NCI-H1092 (cell line): Measurements from ENCODE around the gene NR3C2.

Source experiments
- DNase-seq: peaks from one replicate; lab custom pipeline; 2025; lab: John Stamatoyannopoulos, UW

The NR3C2 gene

DNA sequence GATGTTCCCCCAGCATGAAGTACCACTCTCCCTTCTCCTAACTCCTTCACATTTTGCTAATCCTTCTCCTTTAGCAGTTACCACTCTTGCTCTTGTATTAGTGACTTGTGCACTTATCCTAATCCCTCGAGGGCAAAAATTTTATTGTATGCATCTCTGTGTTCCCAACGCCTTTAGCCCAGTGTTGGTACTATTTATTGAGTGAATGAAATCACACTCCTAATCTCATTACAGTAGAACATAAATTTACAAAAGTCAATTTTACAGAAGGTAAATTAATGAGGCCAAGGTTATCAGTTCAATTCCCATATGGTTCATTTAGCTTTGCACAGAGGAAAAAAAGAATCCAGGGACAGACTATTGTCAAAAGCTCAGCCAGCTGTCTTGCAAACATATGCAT is 178.4 kb downstream of the NR3C2 start:
- no peak for DNase-seq

DNA sequence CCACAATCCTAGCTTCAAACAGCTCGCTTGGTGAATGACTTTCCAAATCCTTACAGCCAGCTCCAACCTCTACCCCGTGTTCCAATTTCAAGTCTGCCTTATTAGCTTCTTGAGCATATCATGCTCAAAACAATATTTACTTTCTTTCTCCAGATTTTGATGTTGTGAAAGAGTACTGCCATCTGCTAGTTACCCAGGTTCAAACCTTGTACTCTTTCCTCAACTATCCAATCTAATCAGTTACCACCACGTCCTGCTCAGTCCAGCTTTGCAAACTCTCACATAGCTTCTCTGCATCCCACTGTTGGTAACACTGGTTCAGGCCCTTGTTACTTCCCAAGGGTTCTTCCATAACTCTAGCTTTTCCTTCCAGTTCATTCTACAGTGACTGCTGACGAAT is 179.1 kb downstream of the NR3C2 start:
- no peak for DNase-seq

DNA sequence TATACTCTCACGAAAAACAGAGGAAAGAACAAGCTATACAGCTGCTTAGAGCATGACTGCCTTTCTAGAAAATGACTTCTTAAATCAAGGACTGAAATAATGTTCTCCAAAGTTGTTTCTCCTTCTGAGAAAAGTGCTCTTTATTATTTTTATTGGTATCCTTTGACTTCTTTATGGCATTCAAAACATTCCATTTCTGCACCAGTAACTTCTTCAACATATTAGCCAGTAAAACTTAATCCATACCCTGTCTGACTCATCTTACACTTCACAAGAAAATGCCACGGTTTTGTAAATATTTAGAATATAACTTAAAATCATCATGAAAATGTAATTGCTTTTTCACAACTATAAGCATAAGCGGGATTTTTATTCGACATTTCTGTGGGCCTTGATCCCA is 180.4 kb downstream of the NR3C2 start:
- DNase-seq: no peak

DNA sequence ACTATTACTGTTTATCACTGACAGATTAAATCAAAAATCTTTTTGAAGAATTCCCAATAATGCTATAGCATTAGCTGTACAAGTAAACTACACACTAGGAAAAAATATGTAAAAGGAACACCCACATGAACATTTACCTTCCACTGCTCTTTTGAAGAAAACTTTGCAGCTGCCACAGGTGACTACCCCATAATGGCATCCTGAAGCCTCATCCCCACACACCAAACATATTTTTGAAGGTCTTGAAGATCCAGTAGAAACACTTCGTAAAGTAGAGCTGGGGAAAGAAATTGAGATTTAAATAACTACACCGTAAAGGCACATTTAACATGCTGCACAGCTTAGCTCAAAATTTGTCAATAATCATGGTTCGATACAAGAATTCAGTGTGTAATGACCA is 182.4 kb downstream of the NR3C2 start:
- DNase-seq: no peak

DNA sequence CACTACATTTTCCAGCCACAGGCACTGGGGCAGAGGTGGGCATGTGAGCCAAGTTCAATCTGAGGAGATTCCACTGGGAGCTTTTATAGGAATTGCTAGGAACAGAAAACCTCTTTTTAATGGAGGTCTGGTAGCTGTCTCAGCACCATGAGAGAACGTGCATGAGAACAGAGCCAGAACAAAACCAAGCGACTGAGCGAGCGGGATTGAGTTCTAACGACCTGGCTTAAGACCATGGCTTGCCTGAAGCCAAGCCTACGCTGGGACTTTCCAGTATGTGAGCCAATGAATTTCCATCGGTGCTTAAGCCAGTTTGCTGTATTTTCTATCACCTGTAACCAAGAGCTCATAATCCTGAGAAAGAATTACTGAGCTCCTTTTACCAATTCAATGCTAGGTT is 183.7 kb downstream of the NR3C2 start:
- no peak for DNase-seq

DNA sequence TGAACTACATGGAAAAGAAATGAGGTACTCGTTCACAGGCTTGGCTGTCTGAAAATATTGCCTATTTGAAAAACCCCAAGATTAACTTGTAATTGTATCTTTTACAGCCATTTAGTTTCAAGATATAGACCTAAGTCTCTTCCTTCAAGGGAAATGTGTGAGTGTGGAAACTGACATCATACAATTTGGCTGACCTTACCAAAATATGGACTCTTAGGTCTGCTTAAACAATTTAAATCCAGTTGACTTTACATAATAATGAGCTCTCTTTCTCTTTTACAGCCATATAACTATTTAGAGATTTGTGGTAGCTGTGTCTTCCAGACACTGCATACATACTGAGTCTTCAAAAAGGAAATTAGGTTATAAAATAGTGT is 186.9 kb downstream of the NR3C2 start:
- no peak for DNase-seq

DNA sequence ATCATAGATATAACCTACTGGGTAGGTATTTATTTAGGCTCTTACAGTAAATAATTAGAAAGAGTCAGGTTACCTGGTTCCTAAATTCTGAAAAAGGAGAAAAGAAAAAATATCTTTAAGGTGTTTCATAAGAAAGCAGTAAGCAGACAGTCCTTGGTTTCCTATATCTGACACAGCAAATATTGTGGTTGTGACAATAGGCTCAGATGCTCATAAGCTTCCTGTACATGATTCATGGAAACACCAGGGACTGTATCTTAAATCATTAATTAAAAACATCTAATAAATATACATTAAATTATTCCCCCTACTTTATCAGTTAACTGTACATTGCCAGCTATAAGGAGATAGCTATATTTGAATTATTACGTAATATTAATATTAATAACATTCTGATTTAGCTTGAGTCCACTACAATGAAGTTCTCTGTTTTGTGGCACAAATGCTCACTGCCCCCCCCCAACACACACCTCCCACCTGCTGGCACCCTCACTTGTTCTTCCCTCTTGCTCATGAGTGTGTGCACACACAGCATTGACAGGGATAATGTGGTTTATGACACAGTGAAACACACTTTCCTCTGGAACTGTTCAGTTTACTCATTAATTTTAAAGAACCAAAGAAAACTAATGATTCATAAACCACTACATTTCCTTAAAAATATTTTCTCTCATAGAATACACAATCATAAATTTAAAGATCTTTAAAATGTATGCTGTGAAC is 187.4 kb downstream of the NR3C2 start:
- DNase-seq: no peak

DNA sequence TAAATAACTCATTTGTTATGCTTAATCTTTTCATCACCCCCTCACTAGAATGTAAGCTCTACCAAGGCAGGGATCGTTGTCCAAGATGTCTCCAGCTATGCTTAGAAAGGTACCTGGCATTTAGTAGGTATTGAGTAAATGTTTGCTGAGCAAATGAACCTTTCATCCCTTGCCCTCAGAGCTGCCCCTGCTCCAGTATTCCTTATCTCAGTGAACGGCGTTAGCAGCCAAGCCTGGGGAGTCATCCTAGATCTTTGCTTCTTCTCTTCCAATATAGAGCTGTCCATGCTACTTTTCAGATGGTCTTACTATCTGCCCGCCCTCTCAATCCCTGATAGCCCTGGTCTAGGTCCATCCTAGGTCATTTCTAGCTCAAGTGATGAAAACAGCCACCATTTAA is 188.4 kb downstream of the NR3C2 start:
- DNase-seq: no peak

DNA sequence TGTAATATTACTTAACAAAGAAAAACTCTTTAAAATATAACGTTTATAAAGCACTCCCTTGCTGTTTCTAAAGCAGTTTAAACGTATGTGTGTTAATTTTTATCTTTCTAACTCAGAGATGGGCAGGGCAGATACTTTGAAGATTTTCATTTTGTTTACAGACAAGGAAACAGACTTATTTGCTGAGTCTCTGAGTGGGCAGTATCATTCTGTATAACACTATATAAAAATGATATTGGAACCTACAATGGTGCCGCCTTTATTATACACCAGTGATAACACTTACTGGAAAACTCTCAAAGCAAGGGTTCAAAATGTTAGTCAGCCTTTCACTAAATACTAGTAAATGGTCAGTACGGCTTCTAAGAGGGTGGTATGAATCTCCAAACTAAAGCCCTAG is 193.4 kb downstream of the NR3C2 start:
- no peak for DNase-seq

DNA sequence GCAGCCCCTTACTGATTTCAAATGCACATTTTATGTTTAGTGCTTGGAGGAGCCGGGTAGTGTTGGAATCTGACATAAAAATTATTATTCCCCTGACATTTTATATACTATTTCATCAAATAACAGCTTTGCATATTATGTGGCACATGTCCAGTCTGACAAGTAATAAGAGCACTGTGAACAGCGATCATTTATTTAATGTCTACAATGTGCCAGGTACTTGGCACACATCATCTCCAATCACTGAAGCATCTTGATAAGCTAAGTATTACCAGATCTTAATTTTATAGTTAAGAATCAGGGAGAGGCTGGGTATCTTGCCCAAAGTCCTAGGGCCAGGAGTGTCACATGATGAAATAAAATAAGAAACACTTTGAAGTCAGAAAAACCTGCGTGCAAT is 197.2 kb downstream of the NR3C2 start:
- no peak for DNase-seq

DNA sequence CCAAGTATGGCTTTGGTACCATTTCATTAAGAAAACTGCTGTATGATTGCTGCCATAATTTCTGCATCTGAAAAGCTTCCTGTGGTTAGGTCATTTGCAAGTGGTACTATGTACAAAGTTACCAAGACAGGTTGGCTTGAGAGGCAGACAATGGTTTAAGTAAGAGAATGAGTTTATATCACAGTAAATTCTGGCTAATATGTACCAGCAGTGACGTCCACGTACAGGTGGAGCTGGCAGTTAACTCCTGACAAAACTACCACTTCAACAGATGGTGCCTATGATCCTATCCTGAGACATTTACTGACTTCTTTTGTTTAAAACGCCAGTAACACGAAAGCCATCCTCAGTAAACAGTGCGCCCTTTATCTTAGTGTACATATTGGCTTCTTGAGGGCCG is 198.4 kb downstream of the NR3C2 start:
- DNase-seq: no peak

DNA sequence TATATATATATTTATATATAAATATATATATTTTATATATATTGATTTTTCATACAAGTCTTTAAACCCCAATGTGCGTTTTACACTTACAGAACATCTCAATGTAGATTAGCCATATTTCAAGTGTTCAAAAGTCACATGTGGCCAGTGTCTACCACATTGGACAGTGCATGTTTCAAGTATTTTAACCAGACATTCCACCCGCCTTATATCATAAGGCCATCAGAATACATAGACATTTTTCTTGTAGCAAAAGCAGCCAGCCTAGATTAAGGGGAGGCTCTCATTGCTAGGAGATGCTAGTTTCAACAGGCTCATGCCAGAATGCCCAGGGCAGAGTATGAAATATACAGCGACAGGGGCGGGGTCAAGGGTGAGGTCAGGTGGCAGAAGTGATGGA is 202.0 kb downstream of the NR3C2 start:
- no peak for DNase-seq

DNA sequence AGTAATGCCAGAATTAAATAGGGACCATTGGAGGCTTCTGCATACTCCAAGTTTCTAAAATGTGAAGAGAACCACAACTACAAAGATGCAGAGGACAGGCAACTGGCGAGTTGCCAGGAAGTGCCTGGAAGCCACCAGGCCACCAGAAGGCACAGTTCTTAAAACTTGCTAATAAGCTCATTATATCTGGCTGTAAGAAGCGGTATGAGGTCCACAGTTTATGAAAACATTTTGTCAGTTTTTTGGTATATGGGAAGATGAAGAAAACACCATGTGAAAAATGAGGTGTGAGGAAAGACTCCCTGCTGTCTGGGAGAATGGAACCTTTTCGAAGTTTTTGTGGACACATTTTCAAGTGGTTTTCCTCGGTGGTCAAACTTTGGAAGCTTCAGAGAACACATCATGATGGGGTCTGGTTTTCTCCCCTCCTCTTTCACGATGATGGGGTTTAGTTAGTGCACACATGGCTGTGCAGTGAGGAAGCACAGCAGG is 202.7 kb downstream of the NR3C2 start:
- DNase-seq: no peak

DNA sequence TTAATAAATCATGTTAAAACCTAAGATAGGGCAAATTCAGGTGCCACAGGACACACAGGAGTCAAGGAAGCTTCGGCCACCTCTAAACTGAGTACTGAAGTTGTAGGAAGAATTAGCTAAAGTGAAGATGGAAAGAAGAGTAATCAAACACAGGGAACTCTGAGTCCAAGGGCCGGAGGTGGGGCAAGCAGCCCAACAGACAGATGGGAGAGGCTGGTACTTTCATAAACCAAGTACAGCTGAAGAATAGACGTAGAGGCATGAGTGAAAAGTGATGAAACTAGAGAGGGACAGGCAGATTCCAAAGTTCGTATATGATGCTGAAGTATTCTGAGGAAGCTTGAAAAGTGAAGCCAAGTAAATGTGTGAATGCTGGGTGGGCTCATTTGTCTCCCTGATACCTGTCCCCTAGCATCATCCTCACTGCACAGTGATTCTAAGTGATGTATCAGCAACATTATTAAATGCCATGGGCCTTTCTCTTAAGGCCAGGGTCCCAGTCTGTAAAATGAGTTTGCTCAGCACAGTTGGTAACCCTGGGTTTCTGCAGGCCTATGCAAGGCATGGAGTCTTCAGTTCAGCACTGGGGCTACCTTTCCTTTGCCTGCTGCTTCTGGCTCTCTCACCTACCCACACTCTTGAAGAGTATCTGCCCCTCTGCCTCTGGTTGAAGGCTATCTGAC is 203.3 kb downstream of the NR3C2 start:
- no peak for DNase-seq

DNA sequence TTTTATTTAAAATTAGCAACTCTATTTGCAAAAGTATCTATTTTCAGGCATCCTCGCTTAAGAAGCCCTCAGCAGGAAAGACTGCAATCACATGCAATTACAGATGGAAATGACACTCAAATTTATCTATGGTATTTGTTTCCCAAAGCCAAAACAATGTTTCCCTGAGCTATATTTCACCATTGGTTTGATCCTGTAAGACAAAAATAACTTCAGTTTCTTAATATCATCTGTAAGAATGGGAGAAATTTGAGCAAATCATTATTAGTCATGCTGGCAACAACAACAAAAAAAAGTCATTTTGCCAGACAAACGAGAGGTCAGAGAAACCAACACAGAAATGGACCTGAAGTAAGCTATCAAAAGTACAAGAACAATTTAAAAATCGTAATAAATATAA is 204.1 kb downstream of the NR3C2 start:
- DNase-seq: no peak

DNA sequence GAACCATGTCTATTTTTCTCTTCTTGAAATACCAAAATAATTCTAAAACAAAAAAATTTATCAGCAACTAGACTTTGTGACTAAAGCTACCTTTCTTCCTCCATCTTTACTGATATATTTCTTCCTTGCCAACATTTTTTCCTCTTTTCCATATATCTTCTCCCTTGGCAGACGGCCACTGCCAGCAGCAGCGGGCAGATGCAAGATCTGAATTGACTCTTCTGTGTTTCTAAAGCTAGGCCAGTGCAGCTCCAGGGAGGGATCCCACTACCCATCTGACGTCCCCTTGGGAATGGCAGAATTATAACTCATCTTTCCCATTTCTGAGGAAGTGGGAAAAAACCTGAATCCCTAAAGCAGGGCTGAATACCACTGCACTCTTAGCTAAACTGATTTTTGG is 206.4 kb downstream of the NR3C2 start:
- DNase-seq: no peak

DNA sequence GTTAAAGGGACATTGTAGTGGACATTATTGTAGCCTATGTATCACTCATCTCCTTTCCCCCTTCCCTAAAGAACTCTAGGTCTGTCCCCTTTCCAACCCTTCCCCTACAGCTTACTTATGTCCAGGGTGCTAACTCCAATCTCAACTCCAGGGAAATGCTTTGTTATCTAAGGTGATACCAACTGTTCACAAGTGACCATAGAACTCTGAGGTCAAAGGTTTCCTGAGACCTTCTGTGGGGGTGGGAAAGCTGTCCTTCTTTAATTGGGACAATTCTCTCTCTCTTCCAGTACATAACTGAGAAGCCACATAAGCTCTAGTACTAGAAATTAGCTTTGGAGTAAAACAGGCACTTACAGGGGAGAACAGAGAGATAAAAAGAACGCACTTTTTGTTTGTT is 212.4 kb downstream of the NR3C2 start:
- DNase-seq: no peak

DNA sequence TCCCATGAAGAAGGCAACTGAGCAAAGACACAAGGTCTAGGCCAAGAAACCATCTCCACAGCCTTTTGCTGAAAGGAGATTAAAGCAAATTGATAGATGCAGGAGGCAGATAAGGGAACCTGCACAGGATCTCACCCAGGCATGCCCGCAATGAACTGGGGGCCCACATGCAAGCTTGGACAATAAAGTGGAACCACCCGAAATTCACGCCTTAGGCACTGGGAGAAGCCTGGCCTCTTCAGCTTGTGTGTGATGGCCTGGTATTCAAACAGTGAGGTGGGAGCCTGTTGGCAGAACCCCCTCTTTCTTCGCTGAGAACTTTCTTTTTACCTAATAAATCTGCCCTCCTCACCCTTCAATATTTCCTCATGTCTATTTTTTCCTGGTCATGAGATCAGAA is 213.2 kb downstream of the NR3C2 start:
- no peak for DNase-seq

DNA sequence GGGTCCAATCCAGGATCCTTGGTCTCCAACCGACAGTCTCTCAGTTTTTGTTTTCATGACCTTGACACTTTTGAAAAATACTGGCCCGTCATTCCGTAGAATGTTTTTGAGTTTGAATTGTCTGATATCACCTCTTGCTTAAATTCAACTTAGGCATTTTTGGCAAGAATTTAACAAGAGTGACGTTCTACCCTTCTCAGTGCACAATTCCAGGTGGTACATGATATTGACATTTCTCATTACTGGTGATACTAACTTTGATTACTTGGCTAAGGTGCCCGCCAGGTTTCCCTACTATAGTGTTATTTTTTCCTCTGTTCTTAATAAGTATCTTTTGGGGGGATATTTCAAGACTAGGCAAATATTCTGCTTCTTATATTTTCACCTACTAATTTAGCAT is 215.1 kb downstream of the NR3C2 start:
- DNase-seq: no peak

DNA sequence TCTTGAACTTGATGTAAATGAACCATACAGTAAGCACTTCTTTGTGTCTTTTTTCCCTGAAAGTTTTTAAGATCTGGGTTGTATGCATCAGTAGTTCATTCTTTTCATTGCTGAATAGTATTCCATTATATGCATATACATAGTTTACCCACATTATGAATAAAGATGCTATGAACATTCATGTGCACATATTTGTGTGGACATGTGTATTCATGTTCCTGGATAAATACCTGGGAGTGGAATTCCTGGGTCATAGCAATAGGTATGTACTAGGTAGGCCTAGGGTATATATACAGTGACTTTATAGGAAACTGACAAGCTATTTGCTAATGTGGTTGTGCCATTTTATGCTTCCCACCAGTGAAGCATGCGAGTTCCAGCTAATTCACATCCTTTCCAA is 215.9 kb downstream of the NR3C2 start:
- DNase-seq: no peak

DNA sequence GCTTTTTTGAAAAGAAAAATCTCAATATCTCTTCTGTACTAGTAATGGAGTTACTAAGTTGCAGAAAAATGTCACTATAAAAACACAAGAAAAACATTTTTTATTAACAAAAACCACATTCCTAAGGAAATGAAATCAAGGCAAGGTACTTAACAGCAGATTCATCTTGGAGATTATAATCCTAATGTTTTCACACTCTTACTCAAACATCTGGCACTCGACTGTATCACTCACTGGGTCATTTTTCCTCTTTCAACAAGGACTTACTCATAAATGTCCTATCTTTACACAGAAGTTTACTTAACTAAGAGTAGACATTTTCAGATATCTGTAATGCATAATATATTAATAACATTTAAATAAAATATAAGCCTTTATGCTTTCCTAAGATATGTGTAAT is 216.6 kb downstream of the NR3C2 start:
- DNase-seq: no peak

DNA sequence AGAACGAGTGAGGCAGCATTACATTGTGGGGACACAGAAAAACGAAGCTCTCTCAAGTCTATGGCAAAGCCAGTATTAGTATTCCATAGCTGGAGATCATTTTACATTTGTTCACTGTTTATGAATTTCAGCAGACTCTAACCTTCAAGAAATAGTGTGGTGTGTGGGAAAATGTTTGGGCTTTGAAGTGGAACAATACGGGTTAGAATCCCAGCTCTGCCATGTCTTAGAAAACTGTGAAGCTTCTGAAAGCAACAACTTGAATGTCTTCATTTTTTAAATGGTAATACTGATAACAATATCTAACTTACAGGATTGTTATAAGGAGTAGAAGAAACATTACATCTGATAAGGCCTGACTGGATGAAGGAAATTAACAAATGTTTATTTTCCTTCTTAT is 217.7 kb downstream of the NR3C2 start:
- DNase-seq: no peak

DNA sequence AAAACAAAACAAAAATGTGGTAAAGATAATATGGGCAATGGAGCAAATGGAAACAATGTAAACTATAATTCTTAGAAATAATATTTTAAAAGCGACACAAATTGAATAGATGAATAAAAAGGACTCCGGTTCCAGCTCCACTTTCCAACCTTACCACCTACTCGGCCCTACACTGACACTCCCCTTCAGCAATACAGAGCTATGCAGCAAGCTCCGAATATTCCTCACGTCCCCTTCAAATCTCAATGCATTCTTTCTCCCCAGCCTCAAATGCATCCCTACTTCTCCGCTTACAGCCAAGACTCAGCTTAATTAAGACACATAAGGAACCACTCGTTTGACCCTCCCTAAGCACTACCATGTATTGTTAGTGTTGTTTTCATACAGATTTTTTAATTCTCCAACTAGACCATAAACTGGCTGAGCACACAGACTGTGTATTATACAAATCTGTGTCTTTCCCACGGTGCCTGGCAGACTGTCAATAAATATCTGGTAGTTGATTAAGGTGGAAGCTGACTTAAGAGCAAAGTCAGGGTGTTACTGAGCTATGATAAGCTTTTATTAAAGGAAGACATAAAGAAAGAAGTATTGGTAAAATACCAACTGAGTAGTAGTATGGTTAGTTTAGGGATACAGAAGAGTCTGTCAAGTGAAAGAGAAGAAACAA is 219.1 kb downstream of the NR3C2 start:
- DNase-seq: no peak
